ENCODE results near the gene SELENOV. TPM values are rescaled to one million over a fixed set of nuclear protein-coding genes. Genes with fewer than 3 reads are reported as not detected.
A peak's percentile ranks its signal among the peaks of the same experiment; 100 is the strongest.

SELENOV gene
- total and polyA plus RNA-seq, 2 donors from 2014 or later = not detected

DNA sequence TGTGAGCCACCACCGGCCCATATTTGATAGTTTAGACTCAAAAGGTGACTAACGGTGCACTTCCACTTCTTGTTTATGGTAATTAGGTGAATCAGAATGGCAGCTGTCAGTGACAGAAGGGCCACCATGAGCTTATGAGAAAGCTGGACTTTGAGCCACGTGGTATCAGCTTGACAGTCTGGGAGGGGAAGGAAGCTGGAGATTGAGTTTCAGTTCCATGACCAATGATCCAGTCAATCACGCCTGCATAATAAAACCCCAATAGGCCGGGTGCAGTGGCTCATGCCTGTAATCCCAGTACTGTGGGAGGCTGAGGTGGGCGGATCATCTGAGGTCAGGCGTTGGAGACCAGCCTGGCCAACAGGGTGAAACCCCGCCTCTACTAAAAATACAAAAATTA lies 9.6 kb downstream of the SELENOV start:
- no peak overlapping the region for H3K9ac ChIP-seq (ENCODE audit: low read length in 3 of 3)
- intact Hi-C loops (cut with DNase I) = no loop called here
- FAIRE-seq = no peak
- no peak overlapping the region for H3K27ac ChIP-seq (ENCODE audit: low read depth in 2 of 2, low read length in 2 of 2)
- no peaks in the 10 kb centered on the region for H3K36me3 ChIP-seq (ENCODE audit: control insufficient read depth in 2 of 3, insufficient read depth in 3 of 3, low read length in 3 of 3)
- peak in 4 of 5 donors; percentile 44 to 61 (median 52) for DNase-seq
- no peak overlapping the region for H3K4me3 ChIP-seq (ENCODE audit: low read length in 3 of 3)
- H3K9me3 ChIP-seq (ENCODE audit: control insufficient read depth in 2 of 3, insufficient read depth in 1 of 3, low read length in 3 of 3) = no peaks in the 10 kb centered on the region
- H3K4me1 ChIP-seq (ENCODE audit: control insufficient read depth in 2 of 3, insufficient read depth in 2 of 3, low read depth in 1 of 3, low read length in 3 of 3) = no peaks in the 10 kb centered on the region
- H3K27me3 ChIP-seq (ENCODE audit: control insufficient read depth, insufficient read depth, low read length) = no peaks in the 10 kb centered on the region
- TF ChIP-seq, protein P1, sequence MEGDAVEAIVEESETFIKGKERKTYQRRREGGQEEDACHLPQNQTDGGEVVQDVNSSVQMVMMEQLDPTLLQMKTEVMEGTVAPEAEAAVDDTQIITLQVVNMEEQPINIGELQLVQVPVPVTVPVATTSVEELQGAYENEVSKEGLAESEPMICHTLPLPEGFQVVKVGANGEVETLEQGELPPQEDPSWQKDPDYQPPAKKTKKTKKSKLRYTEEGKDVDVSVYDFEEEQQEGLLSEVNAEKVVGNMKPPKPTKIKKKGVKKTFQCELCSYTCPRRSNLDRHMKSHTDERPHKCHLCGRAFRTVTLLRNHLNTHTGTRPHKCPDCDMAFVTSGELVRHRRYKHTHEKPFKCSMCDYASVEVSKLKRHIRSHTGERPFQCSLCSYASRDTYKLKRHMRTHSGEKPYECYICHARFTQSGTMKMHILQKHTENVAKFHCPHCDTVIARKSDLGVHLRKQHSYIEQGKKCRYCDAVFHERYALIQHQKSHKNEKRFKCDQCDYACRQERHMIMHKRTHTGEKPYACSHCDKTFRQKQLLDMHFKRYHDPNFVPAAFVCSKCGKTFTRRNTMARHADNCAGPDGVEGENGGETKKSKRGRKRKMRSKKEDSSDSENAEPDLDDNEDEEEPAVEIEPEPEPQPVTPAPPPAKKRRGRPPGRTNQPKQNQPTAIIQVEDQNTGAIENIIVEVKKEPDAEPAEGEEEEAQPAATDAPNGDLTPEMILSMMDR (IDR thresholded peaks at IDR 0.05; ENCODE audit: borderline replicate concordance, extremely low read depth, insufficient read depth) = no peak

DNA sequence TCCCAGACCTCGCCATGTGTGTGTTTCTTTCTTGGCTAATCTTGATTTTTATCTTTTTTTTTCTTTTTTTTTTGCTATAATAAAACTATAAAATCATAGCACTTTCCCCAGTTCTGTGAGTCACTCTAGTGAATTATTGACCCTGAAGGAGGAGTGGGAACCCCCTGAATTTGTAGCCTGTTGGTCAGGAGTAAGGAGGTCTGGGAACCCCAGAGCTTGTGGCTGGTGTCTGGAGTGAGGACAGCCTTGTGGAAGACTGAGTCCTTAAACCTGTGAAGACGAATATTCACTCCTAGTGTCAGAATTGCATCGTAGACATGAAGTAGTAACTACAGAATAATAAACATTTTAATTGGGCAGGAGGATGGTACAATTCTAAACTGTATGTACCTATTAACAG lies 10.3 kb downstream of the SELENOV start:
- no peaks in the 10 kb centered on the region for H3K4me1 ChIP-seq (ENCODE audit: control insufficient read depth in 2 of 3, insufficient read depth in 2 of 3, low read depth in 1 of 3, low read length in 3 of 3)
- H3K9ac ChIP-seq (ENCODE audit: low read length in 3 of 3) = no peak overlapping the region
- no peaks in the 10 kb centered on the region for H3K9me3 ChIP-seq (ENCODE audit: control insufficient read depth in 2 of 3, insufficient read depth in 1 of 3, low read length in 3 of 3)
- TF ChIP-seq, protein P1 (IDR thresholded peaks at IDR 0.05; ENCODE audit: borderline replicate concordance, extremely low read depth, insufficient read depth) = no peak
- intact Hi-C loops (cut with DNase I) = no loop called here
- no peak overlapping the region for H3K4me3 ChIP-seq (ENCODE audit: low read length in 3 of 3)
- no peaks in the 10 kb centered on the region for H3K36me3 ChIP-seq (ENCODE audit: control insufficient read depth in 2 of 3, insufficient read depth in 3 of 3, low read length in 3 of 3)
- FAIRE-seq (no peak), DNase-seq (no peak)
- no peak overlapping the region for H3K27ac ChIP-seq (ENCODE audit: low read depth in 2 of 2, low read length in 2 of 2)
- no peaks in the 10 kb centered on the region for H3K27me3 ChIP-seq (ENCODE audit: control insufficient read depth, insufficient read depth, low read length)

DNA sequence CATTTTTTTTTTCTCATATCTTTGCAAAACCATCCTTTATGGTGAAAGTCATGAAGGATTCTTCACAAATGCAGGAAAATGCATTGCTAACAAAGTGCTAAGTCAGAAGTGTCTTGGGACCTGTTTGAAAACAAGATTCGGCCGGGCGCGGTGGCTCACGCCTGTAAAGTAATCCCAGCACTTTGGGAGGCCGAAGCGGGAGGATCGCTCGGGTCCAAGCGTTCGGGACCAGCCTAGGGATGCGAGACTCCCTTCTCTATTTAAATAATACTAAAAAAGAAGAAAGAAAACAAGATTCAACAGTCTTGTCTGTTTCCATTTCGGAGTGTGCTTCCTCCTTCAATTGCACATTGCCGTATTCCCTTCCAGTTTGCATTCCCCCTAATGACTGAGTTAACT lies 16.9 kb downstream of the SELENOV start:
- Histone ChIP-seq H3K9me3 (ENCODE audit: control insufficient read depth in 2 of 3, insufficient read depth in 1 of 3, low read length in 3 of 3) (no peaks in the 10 kb centered on the region), H3K4me3 (ENCODE audit: low read length in 3 of 3) (peak overlapping the region; percentile 78 to 86 (median 81)), H3K9ac (ENCODE audit: low read length in 3 of 3) (peak overlapping the region; percentile 27 to 83 (median 82)), H3K27me3 (ENCODE audit: control insufficient read depth, insufficient read depth, low read length) (no peaks in the 10 kb centered on the region), H3K4me1 (ENCODE audit: control insufficient read depth in 2 of 3, insufficient read depth in 2 of 3, low read depth in 1 of 3, low read length in 3 of 3) (peaks cover 0 to 5% (median 0%) of the 10 kb centered on the region in 3 donors), H3K36me3 (ENCODE audit: control insufficient read depth in 2 of 3, insufficient read depth in 3 of 3, low read length in 3 of 3) (no peaks in the 10 kb centered on the region), H3K27ac (ENCODE audit: low read depth in 2 of 2, low read length in 2 of 2) (peak overlapping the region in 1 of 2 donors; percentile 66)
- no peak for FAIRE-seq
- DNase-seq = no peak
- intact Hi-C loops (cut with DNase I) = loop anchor here (10.0 kb wide), 1 partner anchor 57 kb away; no protein-coding TSS in a partner anchor
- TF ChIP-seq, protein P1 (IDR thresholded peaks at IDR 0.05; ENCODE audit: borderline replicate concordance, extremely low read depth, insufficient read depth) = no peak
